HG03378 (cell line): Measurements from ENCODE around the gene CXCL3.
"Not testable (repeated sequence)": the region's sequence is repeated elsewhere in the genome, so short reads cannot be mapped to it uniquely, and the experiment has no call there.

Experiments used
- ATAC-seq: cut with Tn5 transposase; IDR thresholded peaks from one replicate; pipeline ENCODE4 v1.9.1; 2021; ENCODE audit warnings: mild to moderate bottlenecking, moderate library complexity; ENCODE audit not compliant: unreplicated experiment

Gene CXCL3

GRCh38 chr4:74038425-74039314 is at the start of gene CXCL3:
Gene CXCL3 (minus strand): TSS chr4:74038689. CDS start chr4:74038611, 78 bp downstream.
- ATAC-seq = peak; percentile 43

- ATAC-seq = no peak
Measured at GRCh38 chr4:74087481-74087880, 49.0 kb upstream of the CXCL3 start.

DNA sequence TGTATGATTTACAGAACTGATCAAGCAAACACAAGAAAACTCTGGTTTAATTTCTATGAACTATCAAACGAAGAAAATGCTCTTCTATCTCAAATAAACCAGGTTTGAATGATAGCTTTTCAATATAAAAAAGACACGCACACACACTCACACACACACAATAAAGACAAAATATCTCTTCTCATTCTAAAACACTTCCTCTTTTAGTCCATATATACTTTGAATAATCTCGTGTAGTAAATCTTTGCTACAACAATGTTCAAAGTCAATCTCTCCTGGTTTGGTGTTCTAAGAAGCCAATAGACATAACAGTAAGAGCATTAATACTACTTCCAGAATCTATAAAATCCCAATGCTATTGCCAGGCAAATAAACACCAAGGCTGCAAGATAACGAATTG is 47.2 kb upstream of the CXCL3 start:
- no peak for ATAC-seq

GRCh38 chr4:74084984-74085383 is 46.5 kb upstream of the CXCL3 start:
- no peak for ATAC-seq

- no peak for ATAC-seq
Measured at GRCh38 chr4:74083546-74083945, 45.1 kb upstream of the CXCL3 start.

DNA sequence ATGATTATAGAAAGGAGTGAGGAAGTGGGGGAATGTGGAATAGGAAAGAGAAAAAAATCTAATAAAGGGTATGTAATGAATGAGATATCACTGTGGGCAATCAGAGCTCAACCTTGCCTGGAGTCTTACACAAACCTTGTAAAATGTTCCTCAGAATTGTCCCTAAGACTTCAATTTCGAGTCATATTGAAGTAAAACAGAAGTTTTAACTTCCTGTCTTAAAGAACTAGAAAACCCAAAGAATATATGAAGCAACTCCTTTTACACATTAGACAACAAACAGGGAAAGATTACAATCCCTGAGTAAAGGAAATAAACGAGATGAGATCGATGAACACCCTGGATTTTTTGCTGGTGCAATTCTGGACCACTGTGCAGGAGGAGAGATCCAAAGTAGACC is 42.5 kb upstream of the CXCL3 start:
- no peak for ATAC-seq

DNA sequence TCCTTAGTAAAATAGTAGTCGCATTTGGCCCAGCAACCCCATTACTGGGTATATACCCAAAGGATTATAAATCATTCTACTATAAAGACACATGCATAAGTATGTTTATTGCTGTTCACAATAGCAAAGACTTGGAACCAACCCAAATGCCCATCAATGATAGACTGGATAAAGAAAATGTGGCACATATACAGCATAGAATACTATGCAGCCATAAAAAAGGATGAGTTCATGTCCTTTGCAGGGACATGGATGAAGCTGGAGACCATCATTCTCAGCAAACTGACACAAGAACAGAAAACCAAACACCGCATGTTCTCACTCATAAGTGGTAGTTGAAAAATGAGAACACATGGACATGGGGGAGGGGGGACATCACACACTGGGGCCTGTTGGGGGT is 41.9 kb upstream of the CXCL3 start:
- not testable (repeated sequence) for ATAC-seq

DNA sequence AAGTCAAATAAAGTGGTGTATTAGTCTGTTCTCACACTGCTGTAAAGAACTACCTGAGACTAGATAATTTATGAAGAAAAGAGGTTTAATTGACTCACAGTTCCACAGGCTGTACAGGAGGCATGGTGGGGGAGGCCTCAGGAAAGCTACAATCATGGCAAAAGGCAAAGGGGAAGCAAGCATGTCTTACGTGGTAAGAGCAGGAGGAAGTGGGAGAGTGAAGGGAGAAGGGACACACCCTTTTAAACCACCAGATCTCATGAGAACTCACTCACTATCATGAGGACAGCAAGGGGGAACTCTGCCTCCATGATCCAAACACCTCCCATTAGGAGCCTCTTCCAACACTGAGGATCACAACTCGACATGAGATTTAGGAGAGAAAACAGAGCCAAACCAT is 40.5 kb upstream of the CXCL3 start:
- ATAC-seq = not testable (repeated sequence)

- ATAC-seq = no peak
Measured at GRCh38 chr4:74073358-74073757, 34.9 kb upstream of the CXCL3 start.

GRCh38 chr4:74072739-74073138 is 34.2 kb upstream of the CXCL3 start:
- no peak for ATAC-seq

DNA sequence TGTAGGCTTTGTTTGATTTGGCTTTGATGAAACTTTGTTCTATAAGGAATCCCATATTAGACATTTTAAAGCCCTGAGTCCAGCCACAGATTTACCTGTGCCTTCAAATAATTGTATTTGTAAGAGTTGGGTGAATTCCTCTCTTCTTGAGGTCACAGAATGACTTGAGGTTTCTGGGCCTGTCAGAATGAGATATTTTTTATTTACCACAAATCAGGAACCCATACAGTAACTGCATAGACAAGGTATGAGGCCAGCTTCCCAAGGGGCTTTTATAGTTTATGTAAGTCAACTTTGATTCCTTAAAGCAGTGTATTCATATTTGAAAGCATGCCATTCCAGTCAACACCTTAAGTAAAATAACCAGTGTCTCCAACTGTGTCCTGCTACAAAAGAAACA is 29.1 kb upstream of the CXCL3 start:
- ATAC-seq = no peak

GRCh38 chr4:74066232-74066631 is 27.7 kb upstream of the CXCL3 start:
- no peak for ATAC-seq

GRCh38 chr4:74065115-74065642 is 26.7 kb upstream of the CXCL3 start:
- no peak for ATAC-seq

GRCh38 chr4:74063859-74064258 is 25.4 kb upstream of the CXCL3 start:
- no peak for ATAC-seq

- no peak for ATAC-seq
Measured at GRCh38 chr4:74062953-74063352, 24.5 kb upstream of the CXCL3 start.

DNA sequence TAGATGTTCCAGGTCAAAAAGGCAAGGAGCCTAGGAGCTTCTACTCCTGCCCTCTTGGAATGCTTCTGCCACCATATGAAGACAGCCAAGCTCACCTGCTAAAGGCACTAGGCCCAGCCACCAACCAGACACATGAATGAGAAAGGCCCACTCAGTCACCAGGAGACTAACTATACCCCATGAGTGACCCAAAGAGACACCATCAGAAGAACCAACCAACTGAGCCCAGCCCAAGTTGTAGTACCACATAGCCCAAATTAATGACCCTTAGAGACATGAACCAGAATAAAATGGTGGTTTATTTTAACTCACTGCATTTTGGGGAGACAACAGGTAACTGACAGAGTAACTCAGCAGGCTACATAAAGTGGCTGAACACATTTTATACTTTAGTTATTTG is 22.9 kb upstream of the CXCL3 start:
- no peak for ATAC-seq

- ATAC-seq = no peak
Measured at GRCh38 chr4:74059161-74059829, 20.8 kb upstream of the CXCL3 start.

DNA sequence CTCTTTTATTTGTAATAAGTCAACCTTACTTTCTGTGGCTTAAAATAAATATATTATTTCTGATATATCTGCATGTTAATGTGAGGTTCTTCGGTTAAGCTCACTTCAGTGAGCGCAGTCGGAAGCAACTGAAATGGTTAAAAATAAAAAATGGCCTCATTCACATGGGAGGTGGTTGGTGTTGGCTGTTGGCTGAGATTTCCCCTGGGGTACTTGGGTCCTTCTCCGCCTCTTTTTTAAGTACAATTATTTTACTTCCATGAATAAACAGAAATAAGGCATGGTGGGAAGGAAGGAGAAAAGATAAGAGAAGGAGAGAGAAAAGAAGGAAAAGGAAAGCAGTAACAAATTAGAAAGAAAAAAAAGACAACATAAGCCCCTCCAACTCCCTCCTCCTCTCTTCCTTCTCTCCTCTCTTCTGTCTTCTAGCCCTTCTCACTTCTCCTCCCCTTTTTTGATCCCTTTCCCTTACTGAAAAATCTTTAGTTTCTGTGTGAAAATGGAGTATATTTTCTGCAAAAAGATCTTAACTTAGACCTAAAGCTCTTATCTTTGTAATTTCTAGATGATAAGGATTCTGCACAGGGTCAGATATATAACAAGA is 19.7 kb upstream of the CXCL3 start:
- no peak for ATAC-seq

- ATAC-seq = no peak
Measured at GRCh38 chr4:74057588-74057987, 19.1 kb upstream of the CXCL3 start.

DNA sequence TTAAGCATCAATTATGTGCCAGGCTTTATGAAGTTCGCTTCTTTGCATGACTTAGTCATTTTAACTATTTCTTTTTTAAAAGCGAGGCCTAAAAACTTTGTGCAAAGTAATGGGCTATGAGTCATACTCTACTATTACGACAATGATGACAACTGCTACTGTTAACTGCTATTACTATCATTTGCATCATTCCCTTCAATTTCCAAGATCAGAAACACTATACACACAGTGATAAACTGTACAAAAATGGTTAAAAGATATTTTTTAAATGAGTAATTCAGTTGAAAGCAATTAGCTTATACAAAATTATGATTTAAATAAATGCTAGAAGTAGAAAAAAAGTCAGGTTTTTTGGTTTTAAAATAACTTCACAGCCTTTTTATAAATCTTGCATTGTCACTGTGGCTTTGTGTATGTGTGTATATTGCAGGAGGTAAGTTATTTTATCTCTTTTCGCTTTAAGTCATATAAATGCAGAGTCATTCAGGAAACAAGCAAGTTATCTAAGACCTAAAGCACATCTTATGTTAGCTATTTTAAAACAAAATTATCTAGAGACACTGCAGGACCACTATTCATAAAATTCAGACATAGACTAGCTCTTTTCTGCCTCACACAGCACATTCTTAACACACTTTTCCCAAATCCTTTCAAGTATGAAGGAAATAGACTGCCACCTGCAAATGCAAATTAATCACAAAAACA is 18.5 kb upstream of the CXCL3 start:
- ATAC-seq = no peak
